ENCODE measurements around the gene MPST. TPM values are rescaled to one million over a fixed set of nuclear protein-coding genes. Genes with fewer than 3 reads are reported as not detected.

The MPST gene
- polyA plus RNA-seq, 1 donor from 2014 or later, result 56.0 TPM

GRCh38 chr22:36985211-36985889 lies 34.2 kb upstream of the MPST start:
- no peaks in the 10 kb centered on the region for H4K20me1 ChIP-seq (ENCODE audit: insufficient read depth)
- no peak overlapping the region for H3K4me3 ChIP-seq (ENCODE audit: low read length)
- no peaks in the 10 kb centered on the region for H3K9me2 ChIP-seq (ENCODE audit: insufficient read depth, low read length)
- H3K27me3 ChIP-seq (ENCODE audit: insufficient read depth, low read depth, low read length), result no peaks in the 10 kb centered on the region
- no peaks in the 10 kb centered on the region for H3K36me3 ChIP-seq (ENCODE audit: insufficient read depth, low read length)
- H3F3A ChIP-seq (ENCODE audit: insufficient read depth, low read length, poor library complexity, severe bottlenecking), result no peaks in the 10 kb centered on the region
- TF ChIP-seq, protein P1, sequence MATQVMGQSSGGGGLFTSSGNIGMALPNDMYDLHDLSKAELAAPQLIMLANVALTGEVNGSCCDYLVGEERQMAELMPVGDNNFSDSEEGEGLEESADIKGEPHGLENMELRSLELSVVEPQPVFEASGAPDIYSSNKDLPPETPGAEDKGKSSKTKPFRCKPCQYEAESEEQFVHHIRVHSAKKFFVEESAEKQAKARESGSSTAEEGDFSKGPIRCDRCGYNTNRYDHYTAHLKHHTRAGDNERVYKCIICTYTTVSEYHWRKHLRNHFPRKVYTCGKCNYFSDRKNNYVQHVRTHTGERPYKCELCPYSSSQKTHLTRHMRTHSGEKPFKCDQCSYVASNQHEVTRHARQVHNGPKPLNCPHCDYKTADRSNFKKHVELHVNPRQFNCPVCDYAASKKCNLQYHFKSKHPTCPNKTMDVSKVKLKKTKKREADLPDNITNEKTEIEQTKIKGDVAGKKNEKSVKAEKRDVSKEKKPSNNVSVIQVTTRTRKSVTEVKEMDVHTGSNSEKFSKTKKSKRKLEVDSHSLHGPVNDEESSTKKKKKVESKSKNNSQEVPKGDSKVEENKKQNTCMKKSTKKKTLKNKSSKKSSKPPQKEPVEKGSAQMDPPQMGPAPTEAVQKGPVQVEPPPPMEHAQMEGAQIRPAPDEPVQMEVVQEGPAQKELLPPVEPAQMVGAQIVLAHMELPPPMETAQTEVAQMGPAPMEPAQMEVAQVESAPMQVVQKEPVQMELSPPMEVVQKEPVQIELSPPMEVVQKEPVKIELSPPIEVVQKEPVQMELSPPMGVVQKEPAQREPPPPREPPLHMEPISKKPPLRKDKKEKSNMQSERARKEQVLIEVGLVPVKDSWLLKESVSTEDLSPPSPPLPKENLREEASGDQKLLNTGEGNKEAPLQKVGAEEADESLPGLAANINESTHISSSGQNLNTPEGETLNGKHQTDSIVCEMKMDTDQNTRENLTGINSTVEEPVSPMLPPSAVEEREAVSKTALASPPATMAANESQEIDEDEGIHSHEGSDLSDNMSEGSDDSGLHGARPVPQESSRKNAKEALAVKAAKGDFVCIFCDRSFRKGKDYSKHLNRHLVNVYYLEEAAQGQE (IDR thresholded peaks at IDR 0.05; ENCODE audit: borderline replicate concordance), result no peak
- TF ChIP-seq EZH2 (IDR thresholded peaks at IDR 0.05; ENCODE audit: borderline replicate concordance, insufficient read depth, low read length, poor library complexity, severe bottlenecking) (no peak), SMC3 (conservative IDR thresholded peaks at IDR 0.05; ENCODE audit: poor library complexity) (no peak), EP300 (conservative IDR thresholded peaks at IDR 0.05; ENCODE audit: poor library complexity, severe bottlenecking) (no peak), TAF1 (IDR thresholded peaks at IDR 0.05; ENCODE audit: low read depth) (no peak), MXI1 (conservative IDR thresholded peaks at IDR 0.05; ENCODE audit: poor library complexity, severe bottlenecking) (no peak), POLR2AphosphoS5 (IDR thresholded peaks at IDR 0.05) (no peak), CTCF (IDR thresholded peaks at IDR 0.05; ENCODE audit: poor library complexity, severe bottlenecking) (no peak), RAD21 (conservative IDR thresholded peaks at IDR 0.05) (no peak)
- no peak overlapping the region for H2AFZ ChIP-seq (ENCODE audit: low read depth, low read length)
- no peaks in the 10 kb centered on the region for H3K79me2 ChIP-seq (replicated peaks; ENCODE audit: insufficient read depth, low read length)
- no peak overlapping the region for H3K27ac ChIP-seq (ENCODE audit: low read length)
- H3K4me2 ChIP-seq (ENCODE audit: low read length), result no peak overlapping the region
- H3K9me3 ChIP-seq (ENCODE audit: low read length), result no peaks in the 10 kb centered on the region
- H3K9ac ChIP-seq (ENCODE audit: low read length), result no peak overlapping the region

GRCh38 chr22:36986242-36986821 lies 33.2 kb upstream of the MPST start:
- no peaks in the 10 kb centered on the region for H3K27me3 ChIP-seq (ENCODE audit: insufficient read depth, low read depth, low read length)
- no peaks in the 10 kb centered on the region for H3K79me2 ChIP-seq (replicated peaks; ENCODE audit: insufficient read depth, low read length)
- H2AFZ ChIP-seq (ENCODE audit: low read depth, low read length), result no peak overlapping the region
- H3F3A ChIP-seq (ENCODE audit: insufficient read depth, low read length, poor library complexity, severe bottlenecking), result no peaks in the 10 kb centered on the region
- no peak overlapping the region for H3K4me3 ChIP-seq (ENCODE audit: low read length)
- H3K36me3 ChIP-seq (ENCODE audit: insufficient read depth, low read length), result no peaks in the 10 kb centered on the region
- H3K9me3 ChIP-seq (ENCODE audit: low read length), result no peaks in the 10 kb centered on the region
- no peak overlapping the region for H3K27ac ChIP-seq (ENCODE audit: low read length)
- peak; percentile 37 for TF ChIP-seq CTCF (IDR thresholded peaks at IDR 0.05; ENCODE audit: poor library complexity, severe bottlenecking)
- TF ChIP-seq SMC3 (conservative IDR thresholded peaks at IDR 0.05; ENCODE audit: poor library complexity), result no peak
- H3K9me2 ChIP-seq (ENCODE audit: insufficient read depth, low read length), result no peaks in the 10 kb centered on the region
- H3K9ac ChIP-seq (ENCODE audit: low read length), result no peak overlapping the region
- H3K4me2 ChIP-seq (ENCODE audit: low read length), result no peak overlapping the region
- no peaks in the 10 kb centered on the region for H4K20me1 ChIP-seq (ENCODE audit: insufficient read depth)
